DMS 273 treated with DMSO at 0.1 percent for 48 hours (cell line): ENCODE measurements around the gene KRTAP1-5.

Source experiments
- DNase-seq: peaks from one replicate; lab custom pipeline; 2025; lab: John Stamatoyannopoulos, UW

KRTAP1-5 gene

DNA sequence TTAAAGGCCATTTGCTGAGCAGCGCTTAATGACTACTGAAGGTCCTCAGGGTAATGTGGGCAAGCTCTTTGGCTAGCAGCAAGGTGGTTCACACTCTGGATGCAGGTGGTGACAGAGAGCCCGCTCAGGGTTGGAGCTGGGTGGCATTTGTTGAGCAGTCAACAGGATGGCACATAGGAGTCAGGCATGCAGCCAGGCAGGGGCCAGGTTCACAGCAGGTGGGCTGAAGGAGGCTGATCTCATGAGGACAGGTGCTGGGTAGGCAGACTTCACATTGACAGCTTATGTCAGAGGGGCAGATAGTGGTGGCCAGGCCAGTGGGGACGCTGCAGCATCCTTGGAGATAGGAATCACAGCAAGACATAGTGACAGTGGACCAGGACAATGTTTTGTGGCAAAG, 22.6 kb downstream of the KRTAP1-5 start:
- no peak for DNase-seq

DNA sequence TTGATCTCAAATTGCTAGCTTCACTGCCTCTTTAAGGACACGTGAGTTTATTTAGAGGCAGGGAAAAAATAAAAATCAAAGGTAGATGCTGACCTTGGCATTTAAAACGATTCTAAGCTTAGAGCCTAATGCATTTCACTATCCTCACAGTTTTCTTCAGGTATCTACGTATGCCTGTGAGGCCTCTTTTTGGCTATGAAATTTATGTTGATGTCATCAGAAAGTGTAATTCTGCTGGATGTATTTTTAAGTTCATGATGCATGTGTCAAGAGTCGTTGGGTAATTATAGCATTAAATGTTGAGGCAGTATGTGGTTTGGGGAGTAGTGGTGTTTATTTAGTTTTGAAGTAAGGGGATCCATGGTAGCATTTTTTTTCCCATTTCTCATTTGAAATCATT, 23.1 kb downstream of the KRTAP1-5 start:
- no peak for DNase-seq

DNA sequence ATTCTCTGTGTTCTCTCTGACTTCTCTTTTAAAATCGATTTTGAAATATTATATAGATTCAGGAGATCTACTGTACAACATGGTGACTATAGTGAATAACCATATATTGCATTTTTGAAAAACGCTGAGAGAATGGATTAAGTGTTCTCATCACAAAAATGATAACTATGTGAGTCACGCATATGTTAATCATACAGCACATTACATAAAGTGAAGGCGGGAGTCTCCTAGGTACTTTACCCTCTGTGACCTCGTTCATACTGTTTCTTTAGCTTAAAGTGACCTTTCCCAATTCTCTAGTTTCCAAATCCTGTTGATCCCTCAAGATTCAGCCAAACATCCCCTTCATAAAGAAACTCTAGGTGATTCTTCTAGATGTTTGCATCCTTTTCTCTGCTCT, 24.2 kb downstream of the KRTAP1-5 start:
- no peak for DNase-seq

DNA sequence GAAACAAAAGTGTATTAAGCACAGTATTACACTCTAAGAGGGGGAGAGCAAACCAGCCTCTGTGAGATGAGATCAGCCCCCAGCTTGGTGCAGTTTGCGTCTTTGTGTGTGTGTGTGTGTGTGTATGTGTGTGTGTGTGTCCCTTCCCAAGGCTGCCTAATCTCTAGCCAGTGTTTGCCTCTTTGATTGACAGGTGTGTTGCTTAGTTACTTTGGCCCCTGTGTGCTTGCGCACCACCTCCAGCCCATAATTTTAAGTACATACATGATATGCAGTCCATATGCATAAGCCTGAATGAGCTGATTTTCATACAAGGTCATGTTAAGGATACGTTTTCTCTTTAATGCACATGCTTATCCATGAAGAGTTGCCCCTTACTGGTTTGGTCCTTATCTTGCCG, 25.2 kb downstream of the KRTAP1-5 start:
- no peak for DNase-seq

DNA sequence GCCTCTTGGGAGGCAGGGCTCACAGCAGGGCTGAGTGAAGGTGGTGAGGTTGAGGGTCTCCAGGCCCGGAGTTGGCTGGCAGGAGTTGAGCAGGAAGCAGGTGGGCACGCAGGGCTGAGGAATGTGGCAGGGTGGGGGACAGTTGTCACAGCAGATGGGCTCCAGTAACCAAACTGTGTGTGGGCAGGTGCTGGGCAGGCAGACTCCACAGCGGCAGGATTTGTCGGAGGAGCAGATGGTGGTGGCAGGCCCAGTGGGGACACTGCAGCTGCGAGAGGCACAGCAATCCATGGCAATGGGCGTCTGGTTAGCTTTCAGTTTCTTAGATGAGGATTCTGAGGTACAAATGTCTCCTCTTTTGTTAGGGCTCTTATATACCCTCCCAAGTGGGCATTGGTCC, 27.4 kb downstream of the KRTAP1-5 start, which contains the start of gene KRTAP3-2:
KRTAP3-2 (minus strand) TSS at position 344 of the 400 bp plus-strand sequence; CDS start at position 291, 53 bp downstream.
- peak; percentile 2 for DNase-seq

DNA sequence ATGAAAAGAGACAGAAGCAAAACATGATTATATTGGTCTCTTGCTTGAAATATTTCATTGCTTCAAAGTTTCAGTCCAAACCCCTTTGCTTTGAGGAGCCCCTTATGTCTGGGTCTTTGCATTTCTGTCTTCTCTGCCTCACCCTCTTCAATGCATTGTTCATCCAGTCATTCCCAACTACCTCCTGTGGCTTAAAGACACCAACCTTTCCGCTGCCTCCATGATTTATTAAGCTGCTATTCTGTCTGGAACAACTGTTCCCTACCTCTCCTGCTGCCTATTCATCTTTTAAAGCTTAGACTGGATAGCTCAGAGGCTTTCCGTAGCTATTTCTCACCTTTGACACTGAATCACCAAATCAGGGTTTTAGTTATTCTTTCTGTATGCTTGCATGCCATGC, 29.6 kb downstream of the KRTAP1-5 start:
- DNase-seq: no peak

DNA sequence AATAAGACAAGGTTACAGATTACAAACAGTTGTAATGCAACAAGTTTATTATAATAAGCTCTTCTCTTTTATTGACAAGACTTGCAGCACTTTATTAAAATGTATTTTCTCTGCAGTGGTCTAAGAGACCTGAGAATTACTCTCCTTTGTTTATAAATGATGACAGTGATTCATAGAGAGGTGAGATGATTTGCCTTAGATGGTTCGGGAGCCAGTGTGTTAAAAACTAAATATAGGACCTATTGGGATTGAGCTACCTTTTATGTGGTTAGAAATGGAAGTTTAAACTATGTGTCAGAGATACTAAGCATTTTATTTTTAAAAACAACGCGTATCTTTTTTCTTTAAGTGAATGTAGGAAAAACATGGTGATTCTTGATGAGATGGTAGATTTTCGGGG, 30.2 kb downstream of the KRTAP1-5 start:
- DNase-seq: no peak

DNA sequence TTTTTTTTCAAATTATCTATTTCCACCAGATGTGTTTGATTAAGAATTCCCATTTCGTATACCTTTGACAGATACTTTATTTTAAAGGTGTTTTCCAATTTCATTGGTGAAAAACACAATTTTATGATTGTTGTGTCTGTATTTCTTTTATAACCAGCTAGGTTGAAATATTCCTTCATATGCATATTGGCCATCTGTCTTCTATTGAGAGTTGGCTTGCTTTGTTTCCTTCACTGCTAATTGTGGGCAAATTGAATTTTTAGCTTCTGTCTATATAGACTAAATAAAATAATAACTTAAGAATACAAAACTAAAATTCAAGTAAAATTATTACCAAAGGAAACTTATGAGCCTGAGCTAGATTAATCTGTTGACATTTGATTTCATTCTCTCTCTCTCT, 31.9 kb downstream of the KRTAP1-5 start:
- no peak for DNase-seq

DNA sequence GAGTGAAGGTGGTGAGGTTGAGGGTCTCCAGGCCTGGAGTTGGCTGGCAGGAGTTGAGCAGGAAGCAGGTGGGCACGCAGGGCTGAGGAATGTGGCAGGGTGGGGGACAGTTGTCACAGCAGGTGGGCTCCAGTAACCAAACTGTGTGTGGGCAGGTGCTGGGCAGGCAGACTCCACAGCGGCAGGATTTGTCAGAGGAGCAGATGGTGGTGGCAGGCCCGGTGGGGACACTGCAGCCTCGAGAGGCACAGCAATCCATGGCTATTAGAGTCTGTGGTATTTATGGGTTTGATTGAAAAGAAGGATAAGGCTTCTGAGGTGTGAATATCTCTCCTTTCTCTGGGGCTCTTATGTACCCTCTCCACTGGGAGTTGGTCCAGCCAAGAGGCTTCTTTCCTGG, 33.2 kb downstream of the KRTAP1-5 start, which contains the start of gene KRTAP3-3:
KRTAP3-3 (minus strand) TSS at position 326 of the 400 bp plus-strand sequence; CDS start at position 259, 67 bp downstream.
- DNase-seq: no peak

DNA sequence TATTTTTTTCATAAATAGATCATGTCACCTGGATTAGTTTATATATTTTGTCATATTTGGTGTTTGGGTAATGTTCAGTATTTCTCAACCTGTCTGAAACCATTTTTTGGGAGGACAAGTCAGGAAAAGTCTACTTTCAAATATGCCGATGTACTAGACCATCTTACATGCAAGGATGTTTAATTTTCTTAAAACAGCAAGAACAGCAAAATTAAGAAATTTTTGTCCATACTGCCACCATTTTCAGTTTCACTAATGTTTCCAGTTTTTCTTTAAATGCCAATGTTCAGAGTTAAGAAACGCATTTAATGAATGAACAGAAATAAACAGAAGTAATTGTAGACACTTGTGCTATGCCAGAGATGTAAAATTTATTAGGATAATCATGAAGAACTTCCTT, 33.9 kb downstream of the KRTAP1-5 start:
- DNase-seq: no peak

DNA sequence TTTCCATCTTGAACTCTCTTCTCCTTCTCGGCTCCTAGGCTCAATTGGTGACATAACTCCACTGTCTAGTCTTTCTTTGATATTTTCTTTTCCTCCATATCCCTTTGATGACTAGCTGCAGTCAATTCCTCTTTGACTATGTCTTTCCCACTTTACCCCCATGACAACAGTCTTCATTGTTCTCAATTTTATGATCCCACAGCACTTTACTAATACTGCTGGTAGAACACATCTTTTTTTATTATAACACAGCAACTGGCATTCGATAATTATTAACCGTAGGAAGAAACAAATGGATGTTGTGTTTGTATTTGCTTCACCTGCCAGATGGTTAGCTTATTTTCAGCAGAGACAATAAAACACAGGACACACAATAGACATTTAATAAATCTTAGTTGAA, 34.3 kb downstream of the KRTAP1-5 start:
- DNase-seq: no peak

DNA sequence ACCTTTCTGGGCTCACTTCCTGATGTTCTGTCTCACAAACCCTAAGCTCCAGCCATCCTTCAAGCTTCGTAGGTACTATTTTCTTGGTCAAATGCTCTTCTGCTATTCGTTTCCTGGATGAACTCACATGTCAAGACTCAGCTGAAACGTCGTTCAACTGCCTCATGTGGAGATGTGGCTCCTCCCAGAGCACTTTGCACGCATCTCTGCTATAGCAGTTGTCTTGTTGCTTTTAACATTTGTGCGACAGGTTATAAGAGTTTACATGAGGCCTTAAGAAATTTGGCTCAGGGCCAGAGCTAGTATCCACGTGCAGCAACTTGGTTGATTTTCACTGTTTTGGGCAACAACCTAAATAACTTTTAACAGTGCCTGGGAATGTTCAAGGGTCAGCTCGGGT, 40.1 kb downstream of the KRTAP1-5 start:
- no peak for DNase-seq

DNA sequence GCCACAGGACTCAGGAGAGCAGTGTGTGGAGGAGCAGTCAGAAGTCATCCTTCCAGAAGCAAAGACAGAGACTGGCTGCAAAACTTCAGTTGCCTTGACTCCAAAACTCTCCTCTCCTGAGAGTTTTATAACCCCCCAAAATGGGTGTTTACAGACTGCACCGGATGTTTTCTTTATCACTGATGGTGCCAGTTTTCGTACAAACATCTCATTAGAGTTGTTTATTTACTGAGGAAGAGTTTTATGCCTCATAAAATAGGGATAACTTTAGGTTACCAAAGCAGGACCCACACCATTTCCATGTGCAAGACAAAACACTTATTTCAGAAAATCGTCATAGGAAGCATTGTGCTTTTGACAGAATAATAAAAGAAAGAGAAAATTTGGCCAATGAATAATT, 42.8 kb downstream of the KRTAP1-5 start, which contains the start of gene KRT40:
KRT40 (minus strand) TSS at position 101 of the 400 bp plus-strand sequence; CDS start at position 48, 53 bp downstream.
- DNase-seq: no peak

DNA sequence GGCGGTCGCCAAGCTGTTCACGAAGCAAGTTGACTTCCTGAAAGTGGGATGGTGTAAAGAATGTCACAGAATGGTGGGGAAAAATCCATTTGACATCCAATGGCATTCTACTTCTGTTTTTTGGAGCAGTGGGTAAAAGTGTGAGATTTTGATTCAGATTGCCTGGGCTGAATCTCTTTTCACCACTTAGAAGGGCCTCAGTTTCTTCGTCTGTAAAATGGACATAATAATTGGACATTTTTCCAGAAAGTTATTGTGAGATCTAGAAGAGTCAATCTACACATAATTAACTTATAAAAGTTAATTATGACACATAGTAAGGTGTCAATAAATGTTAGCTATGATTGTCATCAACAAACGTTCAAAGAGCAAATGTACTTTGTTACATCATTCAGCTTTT, 45.9 kb downstream of the KRTAP1-5 start:
- no peak for DNase-seq

DNA sequence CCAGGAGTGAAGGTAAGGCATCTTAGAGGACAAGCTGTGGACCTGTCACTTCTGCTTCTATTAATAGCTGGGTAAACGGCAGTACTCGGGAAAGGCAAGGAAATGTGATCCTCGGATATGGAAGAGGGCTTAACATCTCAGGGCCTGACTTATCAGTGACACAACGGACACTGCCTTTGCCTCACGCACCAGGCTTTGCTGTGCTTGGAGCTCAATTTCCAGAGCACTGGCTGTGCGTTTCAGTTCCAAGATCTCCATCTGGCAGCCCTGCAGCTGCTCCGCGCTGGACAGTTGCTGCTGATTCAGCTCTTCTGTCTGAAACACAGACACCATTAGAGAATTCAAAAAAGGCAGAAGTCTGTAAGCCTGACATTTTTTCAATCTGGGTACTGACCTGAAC, 46.4 kb downstream of the KRTAP1-5 start:
- no peak for DNase-seq

DNA sequence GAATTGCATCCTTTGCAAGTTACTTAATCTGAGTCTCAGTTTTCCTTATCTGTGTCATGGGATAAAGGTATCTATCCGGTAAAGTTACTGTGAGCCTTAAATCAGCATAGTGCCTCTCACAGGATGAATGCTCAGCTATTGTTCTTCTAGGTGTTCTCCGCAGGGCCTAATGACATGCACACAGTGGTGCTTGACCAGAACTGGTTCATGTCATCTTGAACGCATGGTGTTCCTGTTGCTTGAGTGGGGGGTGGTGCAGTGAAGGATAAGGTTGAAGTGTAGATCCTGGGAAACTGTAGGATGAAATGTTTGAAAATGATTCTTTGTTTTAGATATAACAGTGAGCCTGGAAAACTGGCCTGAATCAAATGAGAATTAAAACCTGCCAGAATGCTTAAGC, 46.9 kb downstream of the KRTAP1-5 start:
- no peak for DNase-seq

DNA sequence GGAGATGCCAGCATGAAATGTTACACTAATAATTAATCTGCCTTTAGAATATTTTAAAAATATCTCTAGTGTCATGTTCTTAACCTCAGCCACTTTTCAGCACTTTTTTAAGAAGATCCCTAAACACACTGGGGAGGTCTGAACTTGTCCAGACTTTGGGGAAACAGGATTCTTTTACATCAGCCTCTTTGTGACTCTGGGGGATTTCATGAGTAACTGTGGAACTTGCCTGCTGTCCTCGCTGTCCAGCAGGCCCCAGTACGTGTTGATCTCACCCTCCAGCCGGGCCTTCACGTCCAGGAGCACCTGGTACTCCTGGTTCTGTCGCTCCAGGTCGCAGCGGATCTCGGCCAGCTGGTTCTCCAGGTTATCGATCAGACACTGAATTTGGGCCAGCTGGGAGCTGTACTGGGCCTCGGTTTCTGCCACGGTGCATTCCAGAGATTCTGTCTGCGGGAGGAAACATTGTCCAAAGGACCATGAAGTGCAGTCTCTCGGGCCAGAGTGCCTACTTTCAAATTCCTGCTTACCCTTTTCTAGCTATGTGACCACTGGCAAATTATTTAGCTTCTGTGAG, 48.3 kb downstream of the KRTAP1-5 start:
- DNase-seq: no peak
